GM12801 (cell line): ENCODE data around the gene CELSR1.

Source experiments
- CTCF ChIP-seq: IDR thresholded peaks from one replicate; pipeline ENCODE4 v1.5.1; 2011; ENCODE audit warnings: control low read depth; ENCODE audit not compliant: insufficient read length; ENCODE audit errors: extremely low read depth

The CELSR1 gene

DNA sequence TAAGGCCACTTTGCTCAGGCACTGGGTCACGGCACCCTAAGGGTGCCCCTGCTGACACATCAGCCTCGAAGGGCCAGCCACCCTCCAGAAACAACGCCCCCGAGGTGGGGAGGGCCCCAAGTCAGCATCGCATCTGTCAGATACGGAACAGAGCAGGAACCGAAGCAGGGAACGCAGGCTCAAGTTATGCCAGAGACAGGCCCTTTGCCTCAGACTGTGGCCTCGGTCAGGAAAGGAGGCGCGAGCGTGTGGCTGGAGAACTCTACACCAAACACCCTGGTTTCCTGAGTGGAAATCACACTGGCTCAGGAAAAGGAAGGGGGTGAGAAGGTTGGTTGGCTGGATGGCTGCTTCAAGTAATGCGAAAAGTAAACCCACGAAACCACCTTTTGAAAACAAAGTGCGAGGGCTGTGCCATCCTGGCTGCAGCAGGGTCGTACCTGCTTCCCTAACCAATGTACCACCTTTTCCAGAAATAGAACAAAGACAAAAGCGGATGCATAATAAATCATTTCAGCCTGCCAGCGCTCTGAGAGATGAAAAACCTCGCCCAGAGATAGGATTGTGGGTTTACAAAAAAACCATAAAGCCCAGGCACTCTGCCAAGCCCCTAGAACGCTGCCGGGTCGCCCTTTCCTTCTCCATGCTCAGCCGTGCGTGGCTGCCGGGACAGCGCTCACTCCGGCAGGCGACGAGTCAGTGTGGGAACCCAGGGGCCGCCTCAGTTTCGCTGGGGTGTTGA is 163.3 kb downstream of the CELSR1 start:
- no peak for TF ChIP-seq CTCF

DNA sequence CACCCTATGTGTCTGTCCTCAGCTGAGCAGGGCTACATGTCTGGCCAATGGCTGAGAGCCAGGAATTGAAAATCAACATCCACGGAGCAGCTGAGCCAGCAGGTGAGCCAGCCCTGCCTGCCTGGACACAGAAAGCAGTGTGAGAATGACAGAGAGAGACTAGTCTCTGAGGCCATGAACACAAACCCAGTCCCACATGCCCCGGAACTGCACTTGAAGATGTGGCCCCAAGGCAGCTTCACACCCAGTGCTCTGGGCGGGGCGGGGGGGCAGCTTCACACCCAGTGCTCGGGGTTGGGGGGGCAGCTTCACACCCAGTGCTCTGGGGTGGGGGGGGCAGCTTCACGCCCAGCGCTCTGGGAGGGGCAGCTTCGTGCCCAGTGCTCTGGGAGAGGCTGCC is 164.3 kb downstream of the CELSR1 start:
- no peak for TF ChIP-seq CTCF

DNA sequence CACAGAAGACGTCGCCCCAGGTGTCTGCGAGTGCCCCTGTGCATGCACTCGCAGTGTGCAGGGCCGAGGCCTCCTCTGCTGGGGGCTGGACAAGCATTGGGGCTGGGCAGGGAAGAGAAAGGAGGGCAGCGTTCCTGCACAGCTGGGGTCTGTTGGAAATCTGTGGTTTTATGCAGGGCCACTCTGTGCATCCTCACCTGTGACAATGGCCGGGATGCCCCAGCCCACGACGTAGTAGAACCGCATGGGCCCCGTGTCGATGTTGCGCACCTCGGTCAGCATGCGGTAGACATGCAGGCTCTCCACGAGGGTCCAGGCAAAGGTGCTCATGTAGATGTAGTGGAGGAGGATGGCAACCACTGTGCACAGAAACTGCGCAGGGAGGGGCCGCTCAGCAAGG is 164.7 kb downstream of the CELSR1 start:
- no peak for TF ChIP-seq CTCF

GRCh38 chr22:46371623-46372226 is 165.7 kb downstream of the CELSR1 start:
- TF ChIP-seq CTCF: no peak

DNA sequence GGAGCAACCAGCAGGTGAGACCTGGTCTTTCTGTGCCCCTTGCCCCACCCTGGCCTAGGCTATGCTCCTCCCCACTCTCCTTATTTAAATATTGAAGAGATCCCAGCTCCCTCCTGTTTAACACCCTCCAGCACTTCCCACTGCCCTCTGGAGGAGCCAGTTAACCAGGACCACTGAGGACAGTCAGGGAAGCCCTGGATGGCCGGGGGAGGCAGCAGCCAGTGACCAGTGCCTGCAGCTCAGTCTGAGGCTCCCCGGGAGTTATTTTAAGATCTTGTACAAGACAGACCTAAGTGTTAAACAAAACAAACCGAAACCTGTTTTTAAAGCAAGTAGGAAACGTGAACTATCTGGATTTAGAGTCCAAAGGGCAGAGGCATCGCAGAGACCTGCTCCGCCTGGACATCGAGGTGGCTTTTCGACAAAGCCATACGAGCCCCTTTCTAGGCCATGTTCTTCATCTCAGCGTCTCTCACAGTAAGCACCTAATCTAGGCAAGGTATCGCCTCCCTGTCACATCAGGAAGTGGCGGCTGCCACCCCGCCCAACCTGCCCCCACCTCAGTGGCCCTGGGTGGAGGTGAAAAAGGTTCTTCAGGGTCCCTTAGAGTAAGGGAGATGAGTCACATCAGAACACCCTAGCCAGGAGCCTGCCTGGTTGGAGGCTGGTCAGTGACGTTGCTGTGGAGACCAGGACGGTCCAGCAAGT is 166.7 kb downstream of the CELSR1 start:
- TF ChIP-seq CTCF: no peak

- TF ChIP-seq CTCF: no peak
Observed at GRCh38 chr22:46369716-46370583, 167.5 kb downstream of the CELSR1 start.
